Mesenteric fat pad (tissue), 1 donor: ENCODE results near the gene DPYD. TPM values are rescaled to one million over a fixed set of nuclear protein-coding genes. Genes with fewer than 3 reads are reported as not detected.
"Not testable (repeated sequence)": the region's sequence is repeated elsewhere in the genome, so short reads cannot be mapped to it uniquely, and the experiment has no call there.

Experiments
- DNase-seq: peaks from one replicate; pipeline ENCODE4 v3.0.0-alpha.2; 2020; ENCODE audit warnings: low spot score
- total RNA-seq: library from RNA; stranded (reverse); fragmentation: NEBNext Ultra II Directional; extraction: Animal tissue kit (Norgen Biotek cat#: 25700); gene quantifications from one replicate; pipeline ENCODE4 v1.2.1, GENCODE V29; 2021
- donor health status: DM: yes; HTN: yes; CAD: no.

The DPYD gene
- total RNA-seq, 1 donor from 2014 or later: 48.6 TPM

- no peak for DNase-seq
Measured at GRCh38 chr1:97378596-97378995, 542.2 kb downstream of the DPYD start.

DNA sequence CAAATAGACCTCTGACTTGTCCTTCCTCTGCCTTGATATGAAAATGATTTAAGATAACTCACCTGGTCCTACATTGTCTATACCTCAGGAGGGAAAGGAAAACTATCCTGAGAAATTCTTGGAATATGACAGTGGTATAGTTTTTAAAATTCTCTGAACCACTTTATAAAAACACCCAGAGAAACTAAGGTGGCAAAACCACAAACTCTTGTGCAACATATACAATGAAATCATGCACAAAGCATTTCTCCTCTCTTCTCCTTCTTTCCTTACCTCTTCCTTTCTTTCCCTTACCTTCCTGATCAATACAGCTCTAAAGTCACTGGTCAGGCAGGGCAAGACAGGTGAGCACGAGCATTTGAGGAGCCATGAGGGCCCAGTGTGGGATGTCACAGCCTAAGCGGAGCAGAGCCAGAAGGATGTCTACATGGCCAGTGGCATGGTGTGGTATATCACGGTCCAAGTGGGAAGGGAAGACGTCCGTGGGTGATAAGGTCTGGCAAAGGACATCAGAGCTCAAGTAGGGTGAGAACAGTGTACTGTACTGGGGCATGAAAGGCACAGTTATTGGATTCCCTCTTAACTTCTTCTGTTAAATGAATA lies 543.3 kb downstream of the DPYD start:
- DNase-seq: no peak

- no peak for DNase-seq
Measured at GRCh38 chr1:97373000-97373399, 547.8 kb downstream of the DPYD start.

DNA sequence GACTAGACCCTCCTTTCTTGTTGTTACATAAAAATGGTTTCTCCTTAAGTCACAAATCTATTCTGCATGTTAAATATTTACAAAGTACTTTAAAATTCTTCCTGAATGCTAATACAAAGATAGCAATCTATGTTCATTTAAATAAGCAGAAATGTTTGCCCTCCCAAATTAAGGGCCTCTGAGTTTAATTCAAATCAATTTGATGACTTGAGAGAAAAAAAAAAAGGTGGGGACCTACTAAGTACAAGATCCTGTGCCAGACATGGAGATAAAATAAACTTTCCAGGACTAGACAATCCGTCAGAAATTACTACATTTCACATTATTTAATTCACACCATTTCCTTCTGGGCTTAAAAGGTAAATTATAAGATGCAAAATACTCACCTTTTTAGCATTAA lies 548.3 kb downstream of the DPYD start:
- no peak for DNase-seq

DNA sequence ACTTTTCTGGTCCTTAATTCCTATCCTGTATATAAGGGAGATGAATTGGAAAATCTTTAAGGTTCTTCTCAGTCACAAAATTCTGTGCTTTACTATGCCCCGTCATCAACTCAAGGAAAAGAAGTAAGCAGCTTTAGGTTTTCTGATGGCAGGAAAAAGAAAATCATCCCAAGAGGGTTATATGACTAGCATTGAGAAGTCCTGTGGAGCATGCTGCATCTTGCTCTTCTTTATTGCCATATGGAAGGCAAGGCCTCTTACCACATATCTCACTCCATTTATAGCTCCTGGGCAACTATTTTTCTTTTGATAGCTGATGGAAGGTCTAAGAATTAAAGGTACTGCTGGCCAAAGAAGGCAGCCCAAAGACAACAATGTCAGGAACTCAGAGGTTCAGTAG lies 552.5 kb downstream of the DPYD start:
- no peak for DNase-seq

DNA sequence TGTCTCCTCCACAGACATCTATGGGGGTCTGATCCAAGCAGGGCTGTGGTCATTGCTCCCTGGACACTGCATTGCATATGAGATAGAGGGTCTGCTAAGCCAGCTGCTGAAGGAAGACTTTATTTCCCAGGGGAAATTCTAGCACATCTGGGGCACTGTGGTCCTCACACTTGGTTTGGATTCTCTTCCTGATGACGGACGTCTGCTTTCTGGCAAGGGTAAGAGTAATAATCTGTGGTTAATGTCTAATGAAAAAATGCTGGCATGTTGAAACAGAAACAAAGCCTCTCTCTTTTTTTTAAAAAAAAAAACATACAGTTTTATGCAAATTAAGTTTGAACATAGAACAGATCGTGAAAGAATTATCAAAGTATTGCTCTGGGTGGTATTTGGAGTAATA lies 553.9 kb downstream of the DPYD start:
- no peak for DNase-seq

- no peak for DNase-seq
Measured at GRCh38 chr1:97365026-97365425, 555.8 kb downstream of the DPYD start.

DNA sequence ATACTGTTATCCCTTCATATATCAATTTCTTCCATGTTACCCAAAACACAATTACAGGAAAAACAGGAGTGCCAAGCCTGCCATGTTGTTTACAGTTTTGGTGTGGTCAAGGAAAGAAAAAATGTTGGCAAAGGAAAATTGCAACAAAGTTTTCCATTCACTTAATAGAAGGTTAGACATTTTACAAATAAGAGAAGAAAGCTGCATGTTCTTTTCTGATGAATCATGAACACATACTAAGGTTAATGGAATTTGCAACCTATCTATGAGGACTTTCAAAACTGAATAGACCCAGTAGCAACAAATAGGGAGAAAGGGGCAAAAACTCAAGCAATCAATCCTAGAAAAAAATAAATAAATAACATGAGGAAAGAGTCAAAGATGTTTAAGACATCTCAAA lies 556.7 kb downstream of the DPYD start:
- DNase-seq: no peak

DNA sequence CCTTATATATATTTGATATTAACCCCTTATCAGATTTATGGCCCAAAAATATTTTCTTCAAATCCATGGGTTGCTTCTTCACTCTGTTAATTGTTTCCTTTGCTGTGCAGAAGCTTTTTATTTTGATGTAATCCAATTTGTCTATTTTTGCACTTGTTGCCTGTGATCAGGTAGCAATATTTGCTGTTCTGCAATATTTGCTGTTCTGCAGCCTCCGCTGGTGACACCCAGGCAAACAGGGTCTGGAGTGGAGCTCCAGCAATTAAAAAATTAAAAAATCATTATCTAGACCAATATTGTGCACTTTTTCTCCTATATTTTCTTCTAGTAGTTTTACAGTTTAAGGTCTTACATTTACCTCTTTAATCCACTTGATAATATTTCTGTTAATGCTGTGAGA lies 564.5 kb downstream of the DPYD start:
- DNase-seq: no peak

DNA sequence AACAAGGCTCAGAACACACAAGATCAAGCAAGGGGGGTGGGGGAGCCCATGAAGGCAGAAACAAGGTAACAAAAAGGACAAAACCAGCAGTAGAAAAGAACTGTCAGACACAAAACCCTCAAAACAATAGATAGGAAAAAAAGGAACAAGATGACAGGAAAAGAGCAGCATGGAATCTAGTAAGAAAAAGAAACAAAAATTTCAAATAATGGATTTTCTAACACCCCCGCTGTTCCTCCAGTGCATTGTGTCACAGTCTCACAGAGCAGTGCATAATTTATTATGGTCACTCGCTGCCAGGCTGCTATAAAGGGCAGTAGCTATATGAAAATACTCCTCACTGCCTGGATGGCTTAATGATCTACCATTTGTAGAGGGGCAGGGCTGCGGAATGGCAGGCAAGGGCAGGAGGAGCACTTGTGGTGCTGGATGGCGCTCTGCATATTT lies 567.9 kb downstream of the DPYD start:
- no peak for DNase-seq

DNA sequence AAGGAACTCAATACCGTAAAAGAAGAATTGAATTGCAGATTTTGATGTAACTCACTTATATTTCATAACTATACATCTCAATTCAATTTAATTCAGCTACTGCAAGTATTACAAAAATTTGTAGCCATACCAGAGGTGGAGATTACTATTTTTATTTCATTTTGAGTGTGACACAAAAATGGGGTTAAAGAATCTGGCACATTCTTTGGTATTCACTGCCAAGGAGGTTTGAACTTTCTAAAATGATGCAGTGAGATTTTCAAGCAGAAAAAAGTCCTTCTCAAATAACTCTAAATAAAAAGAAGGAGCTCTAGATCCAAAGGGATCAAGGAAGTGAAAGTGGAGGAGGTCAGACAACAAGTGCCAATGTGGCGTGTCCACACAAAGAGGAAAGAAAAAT lies 569.0 kb downstream of the DPYD start:
- no peak for DNase-seq

DNA sequence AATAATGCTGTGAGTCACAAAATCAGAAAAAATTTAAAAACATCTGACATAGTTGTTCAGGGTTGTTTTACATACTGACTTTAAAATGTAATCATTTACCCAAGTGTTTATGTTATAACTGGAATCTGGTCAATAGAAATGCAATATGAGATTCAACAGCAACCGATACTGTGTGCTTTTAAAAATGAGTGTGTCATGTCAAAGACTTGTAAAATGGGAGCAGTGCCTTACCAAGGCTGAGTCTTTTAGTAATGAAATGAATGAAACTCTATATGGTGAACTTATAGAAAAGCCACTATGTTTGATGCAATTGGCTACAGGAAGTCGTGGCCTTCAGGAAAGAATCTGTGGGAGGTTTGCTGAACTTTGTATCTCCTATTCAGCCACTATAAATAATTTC lies 570.2 kb downstream of the DPYD start:
- DNase-seq: no peak

GRCh38 chr1:97350241-97350640 lies 570.6 kb downstream of the DPYD start:
- no peak for DNase-seq

DNA sequence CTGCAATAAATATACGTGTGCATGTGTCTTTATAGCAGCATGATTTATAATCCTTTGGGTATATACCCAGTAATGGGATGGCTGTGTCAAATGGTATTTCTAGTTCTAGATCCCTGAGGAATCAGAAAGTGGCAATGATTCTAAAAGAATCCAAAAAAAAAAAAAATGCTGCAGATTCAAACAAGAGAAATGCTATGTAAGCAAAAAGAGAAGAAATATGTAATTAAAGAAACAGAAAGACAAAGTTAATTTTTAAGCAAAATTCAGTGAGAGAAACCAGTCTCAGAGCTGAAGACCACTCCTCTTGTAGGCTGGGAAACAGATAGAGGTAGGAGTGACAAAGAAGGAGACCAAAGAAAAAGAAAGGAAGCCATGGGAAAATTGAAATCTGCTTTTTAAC lies 571.0 kb downstream of the DPYD start:
- not testable (repeated sequence) for DNase-seq

GRCh38 chr1:97348599-97349265 lies 572.1 kb downstream of the DPYD start:
- DNase-seq: no peak

DNA sequence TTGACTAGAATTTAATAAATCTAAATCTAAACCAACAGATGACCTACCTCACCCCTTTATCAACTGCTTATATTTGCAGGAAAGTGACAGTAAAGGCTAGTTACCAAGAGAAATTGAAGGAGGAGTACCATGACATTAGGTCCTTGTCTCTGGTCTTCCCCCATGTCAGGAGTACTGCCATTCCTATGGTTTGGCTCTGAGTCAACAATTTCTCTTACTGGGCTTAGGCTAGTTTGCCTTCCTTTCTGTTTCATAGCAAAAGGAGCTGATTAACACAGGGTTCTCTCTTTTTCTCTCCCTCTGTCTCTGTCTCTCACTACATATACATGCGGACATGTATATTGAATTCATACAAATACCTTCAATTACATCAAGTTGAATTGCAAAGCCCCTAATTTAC lies 579.9 kb downstream of the DPYD start:
- no peak for DNase-seq

- DNase-seq: no peak
Measured at GRCh38 chr1:97338347-97338746, 582.5 kb downstream of the DPYD start.

GRCh38 chr1:97337250-97338030 lies 583.4 kb downstream of the DPYD start:
- DNase-seq: no peak

DNA sequence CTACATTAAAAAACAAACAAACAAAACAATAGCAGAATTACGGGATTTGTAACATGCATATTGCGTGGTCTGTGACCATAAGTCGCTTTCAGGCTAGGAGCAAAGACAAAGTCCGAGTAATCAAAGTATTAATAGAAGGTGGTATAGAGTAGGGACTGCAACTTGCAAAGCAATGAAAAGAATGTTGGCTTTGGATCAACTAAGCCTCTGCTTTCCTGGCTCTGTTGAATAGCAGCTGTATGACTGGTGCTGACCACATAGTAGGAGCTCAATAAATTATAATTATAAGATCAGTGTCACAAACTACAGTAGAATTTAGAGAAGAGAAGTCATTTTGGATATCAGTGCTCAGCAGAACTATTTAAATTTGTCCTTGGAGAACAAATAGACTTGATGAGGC lies 586.4 kb downstream of the DPYD start:
- no peak for DNase-seq

- no peak for DNase-seq
Measured at GRCh38 chr1:97332716-97333115, 588.1 kb downstream of the DPYD start.

GRCh38 chr1:97331165-97331564 lies 589.7 kb downstream of the DPYD start:
- DNase-seq: no peak

- DNase-seq: no peak
Measured at GRCh38 chr1:97314685-97315084, 606.1 kb downstream of the DPYD start.

DNA sequence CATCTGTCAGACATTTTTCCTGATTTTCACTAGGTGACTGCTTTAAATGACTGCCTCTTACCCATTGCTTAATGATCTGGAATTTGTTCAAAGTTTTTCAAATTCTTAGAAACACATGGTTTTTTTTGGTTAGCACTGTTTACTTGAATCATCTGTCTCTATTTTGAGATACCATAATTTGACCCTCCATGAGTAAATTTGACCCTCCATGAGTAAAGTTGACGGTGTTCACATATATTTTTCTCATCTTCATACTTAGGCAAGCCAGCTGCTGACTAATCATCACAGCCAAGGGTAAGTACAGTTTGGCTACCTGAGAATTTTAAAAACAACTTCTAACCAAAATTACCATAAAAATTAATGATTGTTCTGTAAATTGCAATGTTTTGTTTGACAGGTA lies 612.7 kb downstream of the DPYD start:
- no peak for DNase-seq
